OCI-LY7 (cell line): ENCODE results near the gene GOLGA8K.
"Not testable (repeated sequence)": the region's sequence is repeated elsewhere in the genome, so short reads cannot be mapped to it uniquely, and the experiment has no call there.

ENCODE experiments used
- EZH2phosphoT487 ChIP-seq: fragments of 200-600 bp; sonication (generic); IDR thresholded peaks from 2 replicates; pipeline ENCODE4 v1.6.1; 2018; ENCODE audit warnings: low read depth, borderline replicate concordance, mild to moderate bottlenecking, mixed run types, antibody characterized with exemption, low read length, moderate library complexity, mixed read lengths
- TF ChIP-seq, protein P1 (sequence below): fragments of 200-600 bp; sonication (generic); conservative IDR thresholded peaks from 2 replicates; pipeline ENCODE4 v1.5.1; 2014; ENCODE audit warnings: mild to moderate bottlenecking, antibody characterized with exemption, low read length, moderate library complexity, mixed read lengths

DNA sequence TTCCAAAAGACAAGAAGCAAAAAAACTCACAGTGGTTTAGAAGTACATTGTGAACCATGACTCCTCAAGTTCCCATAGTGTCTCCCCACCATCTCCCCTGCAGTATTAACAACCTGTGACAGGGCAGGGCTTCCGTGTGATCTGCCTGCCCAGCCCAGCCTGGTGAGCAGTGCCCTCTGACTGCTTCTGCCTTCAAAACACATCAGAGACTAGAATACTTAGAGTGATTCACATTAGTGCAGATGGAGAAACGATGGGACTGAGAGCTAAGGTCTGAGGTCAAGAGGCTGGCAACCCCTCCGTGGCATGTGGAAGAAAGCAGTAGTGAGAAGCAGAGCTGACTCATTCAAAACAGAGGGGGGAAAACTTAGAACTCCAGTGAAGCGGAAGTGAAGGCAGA lies 24.5 kb upstream of the GOLGA8K start:
- TF ChIP-seq, protein P1, sequence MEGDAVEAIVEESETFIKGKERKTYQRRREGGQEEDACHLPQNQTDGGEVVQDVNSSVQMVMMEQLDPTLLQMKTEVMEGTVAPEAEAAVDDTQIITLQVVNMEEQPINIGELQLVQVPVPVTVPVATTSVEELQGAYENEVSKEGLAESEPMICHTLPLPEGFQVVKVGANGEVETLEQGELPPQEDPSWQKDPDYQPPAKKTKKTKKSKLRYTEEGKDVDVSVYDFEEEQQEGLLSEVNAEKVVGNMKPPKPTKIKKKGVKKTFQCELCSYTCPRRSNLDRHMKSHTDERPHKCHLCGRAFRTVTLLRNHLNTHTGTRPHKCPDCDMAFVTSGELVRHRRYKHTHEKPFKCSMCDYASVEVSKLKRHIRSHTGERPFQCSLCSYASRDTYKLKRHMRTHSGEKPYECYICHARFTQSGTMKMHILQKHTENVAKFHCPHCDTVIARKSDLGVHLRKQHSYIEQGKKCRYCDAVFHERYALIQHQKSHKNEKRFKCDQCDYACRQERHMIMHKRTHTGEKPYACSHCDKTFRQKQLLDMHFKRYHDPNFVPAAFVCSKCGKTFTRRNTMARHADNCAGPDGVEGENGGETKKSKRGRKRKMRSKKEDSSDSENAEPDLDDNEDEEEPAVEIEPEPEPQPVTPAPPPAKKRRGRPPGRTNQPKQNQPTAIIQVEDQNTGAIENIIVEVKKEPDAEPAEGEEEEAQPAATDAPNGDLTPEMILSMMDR = not testable (repeated sequence)
- TF ChIP-seq EZH2phosphoT487 = not testable (repeated sequence)
